Activated CD4-positive, alpha-beta T cell treated with anti-CD3 and anti-CD28 coated beads, Interleukin-2, amount 10 ng/mL, durations not matched to agents 24 days and 14 days (primary cell): ENCODE measurements around the gene MEPCE. TPM values are rescaled to one million over a fixed set of nuclear protein-coding genes. Genes with fewer than 3 reads are reported as not detected.
A peak's percentile ranks its signal among the peaks of the same experiment; 100 is the strongest.
"Not testable (repeated sequence)": the region's sequence is repeated elsewhere in the genome, so short reads cannot be mapped to it uniquely, and the experiment has no call there.

ENCODE experiments used
- DNase-seq: peaks from one replicate; pipeline ENCODE4 v3.0.0; 2022
- H3K27ac Mint-ChIP-seq: one replicate; pipeline ENCODE4 v1.8.0; 2022; ENCODE audit warnings: mild to moderate bottlenecking, mixed read lengths
- H3K27me3 Mint-ChIP-seq: one replicate; pipeline ENCODE4 v1.8.0; 2022; ENCODE audit warnings: mixed read lengths
- H3K36me3 Mint-ChIP-seq: one replicate; pipeline ENCODE4 v1.8.0; 2022; ENCODE audit warnings: low read depth, mild to moderate bottlenecking, mixed read lengths
- H3K4me1 Mint-ChIP-seq: one replicate; pipeline ENCODE4 v1.8.0; 2021; ENCODE audit warnings: mixed read lengths
- H3K4me3 Mint-ChIP-seq: one replicate; pipeline ENCODE4 v1.8.0; 2022; ENCODE audit warnings: mild to moderate bottlenecking, moderate library complexity, mixed read lengths
- H3K9me3 Mint-ChIP-seq: one replicate; pipeline ENCODE4 v1.8.0; 2021; ENCODE audit warnings: mixed read lengths
- intact Hi-C: fragments of 100-400 bp; cut with micrococcal nuclease; formaldehyde crosslinking; loops from one replicate; pipeline ENCODE4 v1.15.1; 2023
- total RNA-seq: library from RNA; stranded (reverse); gene quantifications from 2 replicates; pipeline ENCODE4 v1.2.3, GENCODE V29; 2022

MEPCE gene
- total RNA-seq, result 55.8 and 57.2 TPM in 2 replicates

GRCh38 chr7:100429637-100430492, at the start of gene MEPCE:
Gene MEPCE, plus strand, starts transcription at chr7:100429831. Its CDS starts 188 bp downstream, at chr7:100430019.
- intact Hi-C loops, result loop anchor here (1.0 to 10.0 kb wide), 11 partner anchors 49 to 957 kb away; partner anchors contain the start of genes AGFG2, CNPY4, FBXO24 and LAMTOR4
- Mint-ChIP-seq H3K4me1 (peaks cover 51% of the 10 kb centered on the region), H3K27ac (peak within 1 kb of the TSS; percentile 97)

GRCh38 chr7:100380196-100380595, 49.4 kb upstream of the MEPCE start:
- Mint-ChIP-seq H3K9me3 (no peaks in the 10 kb centered on the region), H3K27me3 (peaks cover 11% of the 10 kb centered on the region), H3K27ac (no peak overlapping the region), H3K4me3 (no peak overlapping the region), H3K36me3 (peaks cover 4% of the 10 kb centered on the region), H3K4me1 (peaks cover 3% of the 10 kb centered on the region)
- intact Hi-C loops, result no loop called here
- DNase-seq, result no peak

More at GRCh38 chr7:100429637-100430492, at the start of gene MEPCE:
- peaks cover 11% of the 10 kb centered on the region for H3K27me3 Mint-ChIP-seq
- peaks cover 4% of the 10 kb centered on the region for H3K9me3 Mint-ChIP-seq
- peak; percentile 98 for DNase-seq
- peak within 1 kb of the TSS; percentile 95 for H3K4me3 Mint-ChIP-seq
- peaks cover 48% of the 10 kb centered on the region for H3K36me3 Mint-ChIP-seq

- H3K4me3 Mint-ChIP-seq, H3K27ac Mint-ChIP-seq, H3K4me1 Mint-ChIP-seq, intact Hi-C loops, DNase-seq, H3K36me3 Mint-ChIP-seq, H3K9me3 Mint-ChIP-seq: not testable (repeated sequence)
- peaks cover 11% of the 10 kb centered on the region for H3K27me3 Mint-ChIP-seq
Measured at GRCh38 chr7:100381531-100382233, 47.9 kb upstream of the MEPCE start.

GRCh38 chr7:100382234-100382853, 47.3 kb upstream of the MEPCE start:
- peaks cover 11% of the 10 kb centered on the region for H3K27me3 Mint-ChIP-seq
- intact Hi-C loops, H3K4me1 Mint-ChIP-seq, H3K9me3 Mint-ChIP-seq, H3K36me3 Mint-ChIP-seq, H3K27ac Mint-ChIP-seq, H3K4me3 Mint-ChIP-seq, DNase-seq: not testable (repeated sequence)

GRCh38 chr7:100384628-100385294, 44.9 kb upstream of the MEPCE start:
- H3K36me3 Mint-ChIP-seq, result no peaks in the 10 kb centered on the region
- H3K4me1 Mint-ChIP-seq, result peaks cover 3% of the 10 kb centered on the region
- no peak for DNase-seq
- no peaks in the 10 kb centered on the region for H3K9me3 Mint-ChIP-seq
- H3K4me3 Mint-ChIP-seq, result no peak overlapping the region
- peaks cover 19% of the 10 kb centered on the region for H3K27me3 Mint-ChIP-seq
- H3K27ac Mint-ChIP-seq, result no peak overlapping the region
- intact Hi-C loops, result no loop called here

GRCh38 chr7:100386940-100387339, 42.7 kb upstream of the MEPCE start:
- DNase-seq, result no peak
- H3K4me1 Mint-ChIP-seq, result peaks cover 3% of the 10 kb centered on the region
- H3K36me3 Mint-ChIP-seq, result no peaks in the 10 kb centered on the region
- H3K9me3 Mint-ChIP-seq, result no peaks in the 10 kb centered on the region
- no peak overlapping the region for H3K27ac Mint-ChIP-seq
- no peak overlapping the region for H3K4me3 Mint-ChIP-seq
- intact Hi-C loops, result no loop called here
- peaks cover 32% of the 10 kb centered on the region for H3K27me3 Mint-ChIP-seq

GRCh38 chr7:100387695-100388094, 41.9 kb upstream of the MEPCE start:
- H3K9me3 Mint-ChIP-seq, result no peaks in the 10 kb centered on the region
- H3K36me3 Mint-ChIP-seq, result no peaks in the 10 kb centered on the region
- peaks cover 3% of the 10 kb centered on the region for H3K4me1 Mint-ChIP-seq
- H3K4me3 Mint-ChIP-seq, result no peak overlapping the region
- intact Hi-C loops, result no loop called here
- peaks cover 40% of the 10 kb centered on the region for H3K27me3 Mint-ChIP-seq
- DNase-seq, result no peak
- H3K27ac Mint-ChIP-seq, result no peak overlapping the region

- Mint-ChIP-seq H3K27me3 (peaks cover 47% of the 10 kb centered on the region), H3K9me3 (no peaks in the 10 kb centered on the region), H3K27ac (no peak overlapping the region), H3K36me3 (no peaks in the 10 kb centered on the region), H3K4me3 (no peak overlapping the region), H3K4me1 (peaks cover 3% of the 10 kb centered on the region)
- no peak for DNase-seq
- intact Hi-C loops, result loop anchor here (10.0 kb wide), 1 partner anchor 45 kb away; no protein-coding TSS in a partner anchor
Measured at GRCh38 chr7:100389437-100390088, 40.1 kb upstream of the MEPCE start.

- DNase-seq, result no peak
- Mint-ChIP-seq H3K4me1 (peaks cover under 1% of the 10 kb centered on the region), H3K36me3 (no peaks in the 10 kb centered on the region), H3K9me3 (no peaks in the 10 kb centered on the region), H3K27me3 (peaks cover 44% of the 10 kb centered on the region), H3K4me3 (no peak overlapping the region), H3K27ac (no peak overlapping the region)
- intact Hi-C loops, result loop anchor here (10.0 kb wide), 1 partner anchor 46 kb away; no protein-coding TSS in a partner anchor
Measured at GRCh38 chr7:100390286-100391009, 39.2 kb upstream of the MEPCE start.

GRCh38 chr7:100393233-100393905, 36.3 kb upstream of the MEPCE start:
- no peak overlapping the region for H3K27ac Mint-ChIP-seq
- intact Hi-C loops, result loop anchor here (10.0 kb wide), 1 partner anchor 49 kb away; no protein-coding TSS in a partner anchor
- H3K9me3 Mint-ChIP-seq, result no peaks in the 10 kb centered on the region
- H3K4me3 Mint-ChIP-seq, result no peak overlapping the region
- H3K36me3 Mint-ChIP-seq, result no peaks in the 10 kb centered on the region
- H3K27me3 Mint-ChIP-seq, result peaks cover 50% of the 10 kb centered on the region
- peaks cover 16% of the 10 kb centered on the region for H3K4me1 Mint-ChIP-seq
- DNase-seq, result no peak

- no peak overlapping the region for H3K4me3 Mint-ChIP-seq
- DNase-seq, result no peak
- peaks cover 52% of the 10 kb centered on the region for H3K27me3 Mint-ChIP-seq
- H3K4me1 Mint-ChIP-seq, result peaks cover 19% of the 10 kb centered on the region
- no peak overlapping the region for H3K27ac Mint-ChIP-seq
- H3K36me3 Mint-ChIP-seq, result no peaks in the 10 kb centered on the region
- intact Hi-C loops, result loop anchor here (10.0 kb wide), 1 partner anchor 49 kb away; no protein-coding TSS in a partner anchor
- H3K9me3 Mint-ChIP-seq, result no peaks in the 10 kb centered on the region
Measured at GRCh38 chr7:100394077-100394476, 35.6 kb upstream of the MEPCE start.

GRCh38 chr7:100396421-100396982, 33.1 kb upstream of the MEPCE start:
- H3K9me3 Mint-ChIP-seq, result no peaks in the 10 kb centered on the region
- DNase-seq, result peak; percentile 87
- peaks cover 59% of the 10 kb centered on the region for H3K27me3 Mint-ChIP-seq
- intact Hi-C loops, result loop anchor here (1.0 to 10.0 kb wide), 4 partner anchors 14 to 52 kb away; partner anchors contain the start of gene ZCWPW1
- H3K4me1 Mint-ChIP-seq, result peaks cover 19% of the 10 kb centered on the region
- peak overlapping the region; percentile 33 for H3K4me3 Mint-ChIP-seq
- no peaks in the 10 kb centered on the region for H3K36me3 Mint-ChIP-seq
- H3K27ac Mint-ChIP-seq, result peak overlapping the region; percentile 78
